ENCODE data around the gene OR6C2.
"Not testable (repeated sequence)": the region's sequence is repeated elsewhere in the genome, so short reads cannot be mapped to it uniquely, and the experiment has no call there.

- TF ChIP-seq POLR2A, POLR2AphosphoS5 (IDR thresholded peaks at IDR 0.05): not testable (repeated sequence)
Measured at GRCh38 chr12:55414396-55414823, 29.5 kb upstream of the OR6C2 start.
